ENCODE measurements around the gene UTP3.
"Not testable (repeated sequence)": the region's sequence is repeated elsewhere in the genome, so short reads cannot be mapped to it uniquely, and the experiment has no call there.

Gene UTP3

DNA sequence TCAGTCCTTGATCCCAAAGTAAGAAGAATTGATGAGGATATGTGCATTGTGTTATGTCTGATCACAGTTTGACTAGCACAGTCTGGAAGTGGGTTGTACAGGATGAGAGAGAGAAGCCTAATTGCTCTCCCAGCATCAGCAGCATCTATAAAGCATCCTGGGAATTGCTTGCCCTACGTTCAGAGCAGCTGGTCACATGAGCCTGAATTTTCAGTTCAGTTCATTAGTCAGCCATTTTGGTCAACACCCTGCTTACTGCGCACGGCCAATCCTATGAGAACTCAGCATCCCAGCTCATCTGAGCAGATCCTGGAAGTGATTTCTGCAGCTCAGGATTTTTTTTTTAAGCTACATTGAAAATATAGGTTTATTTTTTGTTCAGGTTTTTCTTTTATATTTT is 33.4 kb downstream of the UTP3 start, which contains the start of gene RUFY3:
TSS of gene RUFY3 (plus strand) at position 218 of the 400 bp plus-strand sequence. CDS start 610 bp downstream, outside the sequence.
- Histone ChIP-seq H3K4ac (ENCODE audit: low read depth, low read length) (no peak within 1 kb of the TSS), H3K4me3 (ENCODE audit: low read length) (no peak within 1 kb of the TSS), H3K9ac (ENCODE audit: low read length) (no peak within 1 kb of the TSS), H3K4me1 (ENCODE audit: control insufficient read depth, low read depth, low read length) (no peaks in the 10 kb centered on the region), H3K23ac (ENCODE audit: low read length) (no peak within 1 kb of the TSS), H3K27ac (ENCODE audit: low read depth, low read length) (no peak within 1 kb of the TSS), H2BK15ac (replicated peaks; ENCODE audit: low read depth) (no peak within 1 kb of the TSS), H2AK5ac (ENCODE audit: low read length) (no peak within 1 kb of the TSS), H3K27me3 (ENCODE audit: insufficient read depth, low read length, poor library complexity) (no peaks in the 10 kb centered on the region), H3K79me2 (ENCODE audit: control insufficient read depth, insufficient read depth, low read length) (peaks cover 7% of the 10 kb centered on the region), H3K79me1 (ENCODE audit: low read length) (peaks cover 6% of the 10 kb centered on the region), H4K8ac (ENCODE audit: low read depth, low read length) (no peak within 1 kb of the TSS), H3K56ac (ENCODE audit: low read length) (no peak within 1 kb of the TSS), H4K5ac (ENCODE audit: low read length) (no peak within 1 kb of the TSS), H2BK120ac (ENCODE audit: low read depth, low read length) (no peak within 1 kb of the TSS), H3K18ac (ENCODE audit: low read length) (no peak within 1 kb of the TSS), H3K4me2 (ENCODE audit: low read length) (no peak within 1 kb of the TSS), H2BK5ac (ENCODE audit: low read length) (no peak within 1 kb of the TSS), H3K36me3 (ENCODE audit: control insufficient read depth, insufficient read depth, low read length) (no peaks in the 10 kb centered on the region)
- no CpG with 5 or more reads among the region's 3 CpGs for WGBS (ENCODE audit: extremely low coverage, insufficient coverage, low lambda C conversion rate)
- DNase-seq, result no peak

DNA sequence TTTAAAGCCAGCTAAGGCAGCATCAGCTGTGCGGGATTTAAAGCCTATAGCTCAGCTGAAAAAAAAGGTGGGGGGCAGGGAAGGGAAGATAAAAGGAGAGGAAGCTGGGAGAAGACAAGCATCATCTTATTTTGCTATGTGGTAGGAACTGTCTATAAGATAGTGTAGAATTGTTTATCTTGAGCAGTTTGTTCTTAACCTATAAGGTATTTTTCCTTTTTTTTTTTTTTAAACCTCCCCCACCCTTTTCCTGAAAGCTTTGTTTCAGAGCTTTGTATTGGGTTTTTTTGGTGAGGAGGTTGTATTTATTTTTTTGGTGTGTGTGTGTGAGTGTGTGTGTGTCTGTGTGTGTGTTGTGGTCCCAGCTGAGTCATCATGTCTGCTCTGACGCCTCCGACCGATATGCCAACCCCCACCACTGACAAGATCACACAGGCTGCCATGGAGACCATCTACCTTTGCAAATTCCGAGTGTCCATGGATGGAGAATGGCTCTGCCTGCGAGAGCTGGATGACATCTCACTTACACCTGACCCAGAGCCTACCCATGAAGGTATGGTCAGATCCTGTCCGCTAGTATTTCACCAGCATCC is 34.0 kb downstream of the UTP3 start:
- H2BK5ac ChIP-seq (ENCODE audit: low read length), result no peak overlapping the region
- no peak overlapping the region for H4K5ac ChIP-seq (ENCODE audit: low read length)
- no peaks in the 10 kb centered on the region for H3K4me1 ChIP-seq (ENCODE audit: control insufficient read depth, low read depth, low read length)
- no peak overlapping the region for H3K23ac ChIP-seq (ENCODE audit: low read length)
- no peaks in the 10 kb centered on the region for H3K36me3 ChIP-seq (ENCODE audit: control insufficient read depth, insufficient read depth, low read length)
- no peak overlapping the region for H3K56ac ChIP-seq (ENCODE audit: low read length)
- no peak overlapping the region for H2BK15ac ChIP-seq (replicated peaks; ENCODE audit: low read depth)
- DNase-seq, result peak; percentile 61
- H2AK5ac ChIP-seq (ENCODE audit: low read length), result no peak overlapping the region
- no peaks in the 10 kb centered on the region for H3K27me3 ChIP-seq (ENCODE audit: insufficient read depth, low read length, poor library complexity)
- H3K18ac ChIP-seq (ENCODE audit: low read length), result no peak overlapping the region
- no peak overlapping the region for H3K4me3 ChIP-seq (ENCODE audit: low read length)
- no peak overlapping the region for H3K27ac ChIP-seq (ENCODE audit: low read depth, low read length)
- peaks cover 6% of the 10 kb centered on the region for H3K79me1 ChIP-seq (ENCODE audit: low read length)
- H3K4ac ChIP-seq (ENCODE audit: low read depth, low read length), result no peak overlapping the region
- no CpG with 5 or more reads among the region's 7 CpGs for WGBS (ENCODE audit: extremely low coverage, insufficient coverage, low lambda C conversion rate)
- no peak overlapping the region for H4K8ac ChIP-seq (ENCODE audit: low read depth, low read length)
- H3K4me2 ChIP-seq (ENCODE audit: low read length), result no peak overlapping the region
- no peak overlapping the region for H2BK120ac ChIP-seq (ENCODE audit: low read depth, low read length)
- H3K9ac ChIP-seq (ENCODE audit: low read length), result no peak overlapping the region
- peaks cover 6% of the 10 kb centered on the region for H3K79me2 ChIP-seq (ENCODE audit: control insufficient read depth, insufficient read depth, low read length)

DNA sequence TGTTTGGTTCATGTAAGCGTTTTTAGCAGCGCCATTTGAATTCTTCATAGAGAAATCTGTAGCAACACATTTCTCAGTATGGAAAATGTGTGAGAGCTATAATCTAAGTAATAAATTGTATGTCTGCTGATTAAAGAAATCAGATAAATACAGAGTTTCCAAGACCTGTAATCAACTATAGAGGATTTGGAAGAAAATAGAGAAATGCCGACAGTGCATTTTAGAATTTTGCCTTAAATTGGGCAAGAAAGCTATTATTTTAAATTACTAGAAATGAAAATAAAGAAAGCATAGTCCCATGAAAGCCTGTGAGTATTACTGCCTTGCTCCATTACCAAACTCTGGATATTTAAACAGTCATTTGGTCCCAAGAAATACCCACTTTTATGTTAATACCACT is 36.1 kb downstream of the UTP3 start:
- no peak overlapping the region for H3K4me3 ChIP-seq (ENCODE audit: low read length)
- DNase-seq, result no peak
- H4K8ac ChIP-seq (ENCODE audit: low read depth, low read length), result no peak overlapping the region
- H2BK15ac ChIP-seq (replicated peaks; ENCODE audit: low read depth), result no peak overlapping the region
- no peak overlapping the region for H3K56ac ChIP-seq (ENCODE audit: low read length)
- no peak overlapping the region for H2BK5ac ChIP-seq (ENCODE audit: low read length)
- H3K79me1 ChIP-seq (ENCODE audit: low read length), result peaks cover 6% of the 10 kb centered on the region
- H3K4me2 ChIP-seq (ENCODE audit: low read length), result no peak overlapping the region
- H3K36me3 ChIP-seq (ENCODE audit: control insufficient read depth, insufficient read depth, low read length), result no peaks in the 10 kb centered on the region
- H3K4me1 ChIP-seq (ENCODE audit: control insufficient read depth, low read depth, low read length), result no peaks in the 10 kb centered on the region
- no peak overlapping the region for H3K18ac ChIP-seq (ENCODE audit: low read length)
- H3K27ac ChIP-seq (ENCODE audit: low read depth, low read length), result no peak overlapping the region
- H3K23ac ChIP-seq (ENCODE audit: low read length), result no peak overlapping the region
- no CpG with 5 or more reads among the region's 3 CpGs for WGBS (ENCODE audit: extremely low coverage, insufficient coverage, low lambda C conversion rate)
- no peaks in the 10 kb centered on the region for H3K27me3 ChIP-seq (ENCODE audit: insufficient read depth, low read length, poor library complexity)
- no peak overlapping the region for H4K5ac ChIP-seq (ENCODE audit: low read length)
- H2AK5ac ChIP-seq (ENCODE audit: low read length), result no peak overlapping the region
- peaks cover 4% of the 10 kb centered on the region for H3K79me2 ChIP-seq (ENCODE audit: control insufficient read depth, insufficient read depth, low read length)
- no peak overlapping the region for H2BK120ac ChIP-seq (ENCODE audit: low read depth, low read length)
- H3K4ac ChIP-seq (ENCODE audit: low read depth, low read length), result no peak overlapping the region
- H3K9ac ChIP-seq (ENCODE audit: low read length), result no peak overlapping the region

DNA sequence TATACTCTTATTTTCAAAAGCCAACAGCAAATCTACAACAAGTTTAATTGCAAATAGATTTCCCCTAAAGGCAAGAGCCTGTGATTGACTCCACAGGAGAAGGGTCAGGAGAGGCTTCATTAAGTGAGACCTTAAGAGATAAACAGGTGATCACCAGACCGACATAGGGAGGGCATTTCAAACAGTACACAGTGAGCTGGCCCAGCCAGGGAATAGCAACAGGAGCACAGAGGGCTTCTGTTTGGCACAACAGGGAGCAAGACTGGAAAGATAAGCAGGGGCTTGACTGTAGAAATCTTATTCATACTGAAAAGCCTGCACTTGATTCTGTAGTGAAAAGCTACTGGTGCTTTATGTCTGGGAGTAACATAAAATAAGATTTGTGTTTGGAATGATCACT is 37.3 kb downstream of the UTP3 start:
- Histone ChIP-seq H3K27ac (ENCODE audit: low read depth, low read length) (no peak overlapping the region), H2AK5ac (ENCODE audit: low read length) (no peak overlapping the region), H3K4me3 (ENCODE audit: low read length) (no peak overlapping the region), H3K79me2 (ENCODE audit: control insufficient read depth, insufficient read depth, low read length) (peaks cover 4% of the 10 kb centered on the region), H3K4ac (ENCODE audit: low read depth, low read length) (no peak overlapping the region), H2BK15ac (replicated peaks; ENCODE audit: low read depth) (no peak overlapping the region), H3K56ac (ENCODE audit: low read length) (no peak overlapping the region), H2BK5ac (ENCODE audit: low read length) (no peak overlapping the region), H3K23ac (ENCODE audit: low read length) (no peak overlapping the region), H3K18ac (ENCODE audit: low read length) (no peak overlapping the region), H3K9ac (ENCODE audit: low read length) (no peak overlapping the region), H3K4me1 (ENCODE audit: control insufficient read depth, low read depth, low read length) (no peaks in the 10 kb centered on the region), H2BK120ac (ENCODE audit: low read depth, low read length) (no peak overlapping the region), H3K36me3 (ENCODE audit: control insufficient read depth, insufficient read depth, low read length) (no peaks in the 10 kb centered on the region), H4K8ac (ENCODE audit: low read depth, low read length) (no peak overlapping the region), H3K27me3 (ENCODE audit: insufficient read depth, low read length, poor library complexity) (no peaks in the 10 kb centered on the region), H4K5ac (ENCODE audit: low read length) (no peak overlapping the region), H3K79me1 (ENCODE audit: low read length) (peaks cover 6% of the 10 kb centered on the region), H3K4me2 (ENCODE audit: low read length) (no peak overlapping the region)
- DNase-seq, result peak; percentile 54
- no CpG with 5 or more reads among the region's 1 CpG for WGBS (ENCODE audit: extremely low coverage, insufficient coverage, low lambda C conversion rate)

DNA sequence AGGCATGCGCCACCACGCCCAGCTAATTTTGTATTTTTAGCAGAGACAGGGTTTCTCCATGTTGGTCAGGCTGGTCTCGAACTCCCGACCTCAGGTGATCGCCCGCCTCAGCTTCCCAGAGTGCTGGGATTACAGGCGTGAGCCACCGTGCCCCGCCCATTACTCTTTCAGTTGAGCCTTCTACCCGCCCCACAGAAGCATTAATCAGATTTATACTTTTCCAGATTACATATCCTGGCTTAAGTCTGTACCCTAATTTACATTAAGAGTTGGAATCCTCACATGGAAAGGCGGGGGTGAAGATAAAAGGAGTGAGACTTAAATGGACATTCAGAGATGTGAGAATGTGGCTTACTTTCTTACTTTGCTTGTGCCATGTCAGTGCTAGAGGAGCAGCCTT is 38.2 kb downstream of the UTP3 start:
- H2BK120ac ChIP-seq (ENCODE audit: low read depth, low read length); H3K23ac ChIP-seq (ENCODE audit: low read length); H3K18ac ChIP-seq (ENCODE audit: low read length); DNase-seq; H3K79me2 ChIP-seq (ENCODE audit: control insufficient read depth, insufficient read depth, low read length); H2AK5ac ChIP-seq (ENCODE audit: low read length); H3K27me3 ChIP-seq (ENCODE audit: insufficient read depth, low read length, poor library complexity); H4K5ac ChIP-seq (ENCODE audit: low read length); H3K36me3 ChIP-seq (ENCODE audit: control insufficient read depth, insufficient read depth, low read length); H3K4ac ChIP-seq (ENCODE audit: low read depth, low read length); H3K9ac ChIP-seq (ENCODE audit: low read length); H3K79me1 ChIP-seq (ENCODE audit: low read length); H3K4me1 ChIP-seq (ENCODE audit: control insufficient read depth, low read depth, low read length); H3K27ac ChIP-seq (ENCODE audit: low read depth, low read length); H2BK15ac ChIP-seq (replicated peaks; ENCODE audit: low read depth); H2BK5ac ChIP-seq (ENCODE audit: low read length); H3K56ac ChIP-seq (ENCODE audit: low read length); H3K4me3 ChIP-seq (ENCODE audit: low read length); H3K4me2 ChIP-seq (ENCODE audit: low read length); H4K8ac ChIP-seq (ENCODE audit: low read depth, low read length): not testable (repeated sequence)
- WGBS (ENCODE audit: extremely low coverage, insufficient coverage, low lambda C conversion rate), result no CpG with 5 or more reads among the region's 11 CpGs

DNA sequence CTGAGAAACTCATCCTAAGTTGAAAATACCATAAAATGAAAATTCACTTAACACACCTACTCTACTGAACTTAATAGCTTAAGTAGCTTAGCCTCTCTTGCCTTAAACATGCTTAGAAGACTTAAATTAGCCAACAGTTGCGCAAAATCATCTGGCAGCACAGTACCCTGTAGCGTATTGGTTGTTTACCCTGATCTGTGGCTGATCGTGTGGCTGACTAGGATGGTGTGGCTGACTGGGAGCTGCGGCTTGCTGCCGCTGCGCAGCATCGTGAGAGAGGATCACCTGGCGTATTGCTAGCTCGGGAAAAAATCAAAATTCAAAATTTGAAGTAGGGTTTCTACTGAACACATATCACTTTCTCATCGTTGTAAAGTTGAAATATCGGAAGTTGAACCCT is 39.8 kb downstream of the UTP3 start:
- no peak overlapping the region for H3K4ac ChIP-seq (ENCODE audit: low read depth, low read length)
- WGBS (ENCODE audit: extremely low coverage, insufficient coverage, low lambda C conversion rate), result no CpG with 5 or more reads among the region's 11 CpGs
- no peak overlapping the region for H2BK15ac ChIP-seq (replicated peaks; ENCODE audit: low read depth)
- H4K8ac ChIP-seq (ENCODE audit: low read depth, low read length), result no peak overlapping the region
- peaks cover 2% of the 10 kb centered on the region for H3K79me1 ChIP-seq (ENCODE audit: low read length)
- H3K79me2 ChIP-seq (ENCODE audit: control insufficient read depth, insufficient read depth, low read length), result no peaks in the 10 kb centered on the region
- no peak overlapping the region for H2BK5ac ChIP-seq (ENCODE audit: low read length)
- no peak overlapping the region for H2AK5ac ChIP-seq (ENCODE audit: low read length)
- H3K27me3 ChIP-seq (ENCODE audit: insufficient read depth, low read length, poor library complexity), result no peaks in the 10 kb centered on the region
- no peak overlapping the region for H2BK120ac ChIP-seq (ENCODE audit: low read depth, low read length)
- no peak overlapping the region for H3K56ac ChIP-seq (ENCODE audit: low read length)
- H3K27ac ChIP-seq (ENCODE audit: low read depth, low read length), result no peak overlapping the region
- no peak overlapping the region for H3K23ac ChIP-seq (ENCODE audit: low read length)
- no peak overlapping the region for H3K4me3 ChIP-seq (ENCODE audit: low read length)
- no peaks in the 10 kb centered on the region for H3K4me1 ChIP-seq (ENCODE audit: control insufficient read depth, low read depth, low read length)
- DNase-seq, result no peak
- no peak overlapping the region for H3K4me2 ChIP-seq (ENCODE audit: low read length)
- H3K18ac ChIP-seq (ENCODE audit: low read length), result no peak overlapping the region
- no peak overlapping the region for H4K5ac ChIP-seq (ENCODE audit: low read length)
- H3K36me3 ChIP-seq (ENCODE audit: control insufficient read depth, insufficient read depth, low read length), result no peaks in the 10 kb centered on the region
- H3K9ac ChIP-seq (ENCODE audit: low read length), result no peak overlapping the region

Measured in mesendoderm (in vitro differentiated cells).